ENCODE results near the gene USP11.

Gene USP11

GRCh38 chrX:47190445-47191269, 42.2 kb upstream of the USP11 start:
- H3K4me3 ChIP-seq (ENCODE audit: low read length): peak overlapping the region; percentile 66
- TF ChIP-seq, protein P1, sequence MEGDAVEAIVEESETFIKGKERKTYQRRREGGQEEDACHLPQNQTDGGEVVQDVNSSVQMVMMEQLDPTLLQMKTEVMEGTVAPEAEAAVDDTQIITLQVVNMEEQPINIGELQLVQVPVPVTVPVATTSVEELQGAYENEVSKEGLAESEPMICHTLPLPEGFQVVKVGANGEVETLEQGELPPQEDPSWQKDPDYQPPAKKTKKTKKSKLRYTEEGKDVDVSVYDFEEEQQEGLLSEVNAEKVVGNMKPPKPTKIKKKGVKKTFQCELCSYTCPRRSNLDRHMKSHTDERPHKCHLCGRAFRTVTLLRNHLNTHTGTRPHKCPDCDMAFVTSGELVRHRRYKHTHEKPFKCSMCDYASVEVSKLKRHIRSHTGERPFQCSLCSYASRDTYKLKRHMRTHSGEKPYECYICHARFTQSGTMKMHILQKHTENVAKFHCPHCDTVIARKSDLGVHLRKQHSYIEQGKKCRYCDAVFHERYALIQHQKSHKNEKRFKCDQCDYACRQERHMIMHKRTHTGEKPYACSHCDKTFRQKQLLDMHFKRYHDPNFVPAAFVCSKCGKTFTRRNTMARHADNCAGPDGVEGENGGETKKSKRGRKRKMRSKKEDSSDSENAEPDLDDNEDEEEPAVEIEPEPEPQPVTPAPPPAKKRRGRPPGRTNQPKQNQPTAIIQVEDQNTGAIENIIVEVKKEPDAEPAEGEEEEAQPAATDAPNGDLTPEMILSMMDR (IDR thresholded peaks at IDR 0.05; ENCODE audit: insufficient read depth, low read depth, low read length, missing control alignments): no peak
- DNase-seq (ENCODE audit: low read depth): peak; percentile 91

- H3K4me3 ChIP-seq (ENCODE audit: low read length): peak overlapping the region; percentile 66
- TF ChIP-seq, protein P1 (IDR thresholded peaks at IDR 0.05; ENCODE audit: insufficient read depth, low read depth, low read length, missing control alignments): no peak
- peak; percentile 78 for DNase-seq (ENCODE audit: low read depth)
These were observed 41.5 kb upstream of the USP11 start for GRCh38 chrX:47191331-47191730.

GRCh38 chrX:47191806-47192401, 40.9 kb upstream of the USP11 start:
- peak overlapping the region; percentile 66 for H3K4me3 ChIP-seq (ENCODE audit: low read length)
- DNase-seq (ENCODE audit: low read depth): no peak
- TF ChIP-seq, protein P1 (IDR thresholded peaks at IDR 0.05; ENCODE audit: insufficient read depth, low read depth, low read length, missing control alignments): no peak

DNA sequence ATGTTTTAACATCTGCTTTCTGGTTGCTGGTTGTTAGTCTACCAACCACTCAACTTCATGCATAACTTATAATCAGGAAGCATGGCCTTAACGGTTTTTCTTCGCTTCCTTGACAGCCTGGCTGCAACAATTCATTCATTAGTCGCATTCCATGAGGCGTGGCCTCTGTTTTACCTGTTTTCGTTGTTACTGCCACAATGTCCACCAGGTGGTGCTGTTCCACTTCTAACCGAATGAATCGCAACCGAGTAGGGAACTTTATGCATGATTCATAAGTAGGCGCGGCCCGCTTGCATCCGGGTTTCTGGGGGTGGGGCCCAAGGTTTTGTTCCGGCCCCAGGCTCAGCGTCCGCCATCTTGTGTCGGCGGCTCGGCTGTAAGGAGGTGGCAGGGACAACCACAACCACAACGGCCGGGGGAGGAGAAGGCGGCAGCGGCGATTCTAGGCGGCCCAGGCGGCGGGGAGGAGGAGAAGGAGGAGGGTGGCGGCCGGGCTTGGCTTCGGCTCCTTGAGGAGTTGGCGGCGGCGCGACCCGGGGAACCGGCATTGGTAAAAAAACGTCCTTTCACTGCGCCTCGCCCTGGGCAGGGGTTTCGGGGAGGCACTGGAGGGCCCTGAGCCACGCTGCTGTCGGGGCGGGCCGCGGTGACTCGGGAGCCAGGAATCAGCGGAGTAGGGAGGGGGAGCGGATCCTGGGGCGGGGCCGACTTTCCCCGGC, 39.2 kb upstream of the USP11 start, which contains the start of gene UBA1:
TSS of gene UBA1 (plus strand) at position 355 of the 719 bp plus-strand sequence. CDS start 4,974 bp downstream, outside the sequence.
- TF ChIP-seq, protein P1 (IDR thresholded peaks at IDR 0.05; ENCODE audit: insufficient read depth, low read depth, low read length, missing control alignments): peak; percentile 56
- peak within 1 kb of the TSS; percentile 74 for H3K4me3 ChIP-seq (ENCODE audit: low read length)
- DNase-seq (ENCODE audit: low read depth): peak; percentile 93

- H3K4me3 ChIP-seq (ENCODE audit: low read length): peak overlapping the region; percentile 74
- TF ChIP-seq, protein P1 (IDR thresholded peaks at IDR 0.05; ENCODE audit: insufficient read depth, low read depth, low read length, missing control alignments): no peak
- no peak for DNase-seq (ENCODE audit: low read depth)
These were observed 38.5 kb upstream of the USP11 start for GRCh38 chrX:47194194-47194787.

DNA sequence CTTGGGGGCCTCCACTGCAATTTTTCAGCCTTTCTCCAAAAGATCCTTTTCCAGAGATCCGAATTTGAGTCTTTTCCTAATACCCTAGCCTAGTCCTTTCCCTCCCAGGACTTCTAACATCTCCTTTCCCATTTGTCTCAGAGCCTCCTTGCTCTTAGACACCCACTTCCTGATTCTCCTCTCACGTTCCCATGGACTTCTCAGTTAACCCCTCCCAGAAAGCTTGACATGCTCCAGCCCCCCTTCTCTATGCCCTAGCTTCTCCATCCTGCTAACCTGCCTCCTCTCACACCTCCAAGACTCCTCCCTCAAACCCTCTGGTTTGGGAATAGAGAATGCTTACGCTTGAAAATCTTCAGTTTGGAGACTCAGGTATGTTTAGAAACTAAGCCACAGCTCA, 36.7 kb upstream of the USP11 start:
- DNase-seq (ENCODE audit: low read depth): no peak
- H3K4me3 ChIP-seq (ENCODE audit: low read length): peak overlapping the region; percentile 3
- TF ChIP-seq, protein P1 (IDR thresholded peaks at IDR 0.05; ENCODE audit: insufficient read depth, low read depth, low read length, missing control alignments): no peak

Data from epithelial cell of esophagus (primary cell).